Parathyroid adenoma (tissue), 2 donors: ENCODE results near the gene EPS8L1.
"Not testable (repeated sequence)": the region's sequence is repeated elsewhere in the genome, so short reads cannot be mapped to it uniquely, and the experiment has no call there.

ENCODE experiments used
- H2AFZ ChIP-seq: fragments of 300-600 bp; sonication (generic); one replicate; pipeline ENCODE4 v1.7.0; 2017; ENCODE audit warnings: antibody characterized with exemption, mild to moderate bottlenecking
- H3K27ac ChIP-seq: fragments of 300-600 bp; sonication (generic); one replicate; pipeline ENCODE4 v1.7.0; 2017
- H3K27me3 ChIP-seq: fragments of 300-600 bp; sonication (generic); one replicate; pipeline ENCODE4 v1.7.0; 2017; ENCODE audit warnings: low read length; ENCODE audit not compliant: control insufficient read depth, insufficient read depth
- H3K36me3 ChIP-seq: fragments of 300-600 bp; sonication (generic); one replicate; pipeline ENCODE4 v1.7.0; 2017; ENCODE audit warnings: low read length; ENCODE audit not compliant: control insufficient read depth, insufficient read depth
- H3K4me1 ChIP-seq: fragments of 300-600 bp; sonication (generic); one replicate; pipeline ENCODE4 v1.7.0; 2017; ENCODE audit warnings: control low read depth
- H3K4me2 ChIP-seq: fragments of 300-600 bp; sonication (generic); one replicate; pipeline ENCODE4 v1.7.0; 2017; ENCODE audit warnings: low read length
- H3K4me3 ChIP-seq: fragments of 300-600 bp; sonication (generic); one replicate; pipeline ENCODE4 v1.7.0; 2017; ENCODE audit warnings: low read depth, low read length
- H3K79me2 ChIP-seq: fragments of 300-600 bp; sonication (generic); one replicate; pipeline ENCODE4 v1.7.0; 2017; ENCODE audit warnings: control low read depth
- H3K9ac ChIP-seq: fragments of 300-600 bp; sonication (generic); one replicate; pipeline ENCODE4 v1.7.0; 2017; ENCODE audit warnings: mild to moderate bottlenecking
- H3K9me3 ChIP-seq: fragments of 300-600 bp; sonication (generic); one replicate; pipeline ENCODE4 v1.7.0; 2017; ENCODE audit warnings: low read length; ENCODE audit not compliant: control insufficient read depth
- TF ChIP-seq, protein P1 (sequence below): fragments of 300-600 bp; sonication (generic); IDR thresholded peaks from one replicate; pipeline ENCODE4 v1.7.0; 2017; ENCODE audit warnings: antibody characterized with exemption, mild to moderate bottlenecking
- donor health status: primary hyperparathyroidism.

EPS8L1 gene

GRCh38 chr19:55032170-55032800, 43.4 kb upstream of the EPS8L1 start:
- Histone ChIP-seq H3K4me1 (no peaks in the 10 kb centered on the region), H3K27me3 (no peaks in the 10 kb centered on the region), H3K9me3 (no peaks in the 10 kb centered on the region), H3K27ac (no peak overlapping the region), H2AFZ (no peak overlapping the region), H3K4me3 (no peak overlapping the region), H3K79me2 (no peaks in the 10 kb centered on the region), H3K36me3 (no peaks in the 10 kb centered on the region), H3K4me2 (no peak overlapping the region), H3K9ac (no peak overlapping the region)
- TF ChIP-seq, protein P1, sequence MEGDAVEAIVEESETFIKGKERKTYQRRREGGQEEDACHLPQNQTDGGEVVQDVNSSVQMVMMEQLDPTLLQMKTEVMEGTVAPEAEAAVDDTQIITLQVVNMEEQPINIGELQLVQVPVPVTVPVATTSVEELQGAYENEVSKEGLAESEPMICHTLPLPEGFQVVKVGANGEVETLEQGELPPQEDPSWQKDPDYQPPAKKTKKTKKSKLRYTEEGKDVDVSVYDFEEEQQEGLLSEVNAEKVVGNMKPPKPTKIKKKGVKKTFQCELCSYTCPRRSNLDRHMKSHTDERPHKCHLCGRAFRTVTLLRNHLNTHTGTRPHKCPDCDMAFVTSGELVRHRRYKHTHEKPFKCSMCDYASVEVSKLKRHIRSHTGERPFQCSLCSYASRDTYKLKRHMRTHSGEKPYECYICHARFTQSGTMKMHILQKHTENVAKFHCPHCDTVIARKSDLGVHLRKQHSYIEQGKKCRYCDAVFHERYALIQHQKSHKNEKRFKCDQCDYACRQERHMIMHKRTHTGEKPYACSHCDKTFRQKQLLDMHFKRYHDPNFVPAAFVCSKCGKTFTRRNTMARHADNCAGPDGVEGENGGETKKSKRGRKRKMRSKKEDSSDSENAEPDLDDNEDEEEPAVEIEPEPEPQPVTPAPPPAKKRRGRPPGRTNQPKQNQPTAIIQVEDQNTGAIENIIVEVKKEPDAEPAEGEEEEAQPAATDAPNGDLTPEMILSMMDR: no peak

DNA sequence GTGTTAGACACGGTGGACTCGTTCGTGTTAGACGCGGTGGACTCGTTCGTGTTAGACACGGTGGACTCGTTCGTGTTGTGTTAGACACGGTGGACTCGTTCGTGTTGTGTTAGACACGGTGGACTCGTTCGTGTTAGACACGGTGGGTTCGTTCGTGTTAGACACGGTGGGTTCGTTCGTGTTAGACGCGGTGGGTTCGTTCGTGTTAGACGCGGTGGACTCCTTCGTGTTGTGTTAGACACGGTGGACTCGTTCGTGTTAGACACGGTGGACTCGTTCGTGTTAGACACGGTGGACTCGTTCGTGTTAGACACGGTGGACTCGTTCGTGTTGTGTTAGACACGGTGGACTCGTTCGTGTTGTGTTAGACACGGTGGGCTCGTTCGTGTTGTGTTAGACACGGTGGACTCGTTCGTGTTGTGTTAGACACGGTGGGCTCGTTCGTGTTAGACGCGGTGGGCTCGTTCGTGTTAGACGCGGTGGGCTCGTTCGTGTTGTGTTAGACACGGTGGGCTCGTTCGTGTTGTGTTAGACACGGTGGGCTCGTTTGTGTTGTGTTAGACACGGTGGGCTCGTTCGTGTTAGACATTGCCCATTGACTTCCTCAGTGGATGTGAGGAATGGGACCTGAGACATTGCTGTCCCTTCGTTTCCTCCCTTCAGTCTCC, 42.6 kb upstream of the EPS8L1 start:
- not testable (repeated sequence) for H3K27me3 ChIP-seq, H2AFZ ChIP-seq, H3K9me3 ChIP-seq, H3K79me2 ChIP-seq, H3K4me1 ChIP-seq, H3K4me2 ChIP-seq, H3K4me3 ChIP-seq, H3K27ac ChIP-seq, H3K9ac ChIP-seq, H3K36me3 ChIP-seq

- no peaks in the 10 kb centered on the region for H3K79me2 ChIP-seq
- H3K4me1 ChIP-seq: no peaks in the 10 kb centered on the region
- H3K9me3 ChIP-seq: no peaks in the 10 kb centered on the region
- no peak overlapping the region for H3K9ac ChIP-seq
- TF ChIP-seq, protein P1: no peak
- H3K27ac ChIP-seq: no peak overlapping the region
- H3K36me3 ChIP-seq: no peaks in the 10 kb centered on the region
- H2AFZ ChIP-seq: no peak overlapping the region
- H3K27me3 ChIP-seq: no peaks in the 10 kb centered on the region
- no peak overlapping the region for H3K4me3 ChIP-seq
- H3K4me2 ChIP-seq: no peak overlapping the region
Measured at GRCh38 chr19:55034751-55035150, 40.9 kb upstream of the EPS8L1 start.

GRCh38 chr19:55036058-55036457, 39.6 kb upstream of the EPS8L1 start:
- no peak overlapping the region for H3K27ac ChIP-seq
- no peaks in the 10 kb centered on the region for H3K27me3 ChIP-seq
- no peaks in the 10 kb centered on the region for H3K79me2 ChIP-seq
- no peak overlapping the region for H3K9ac ChIP-seq
- H3K4me2 ChIP-seq: no peak overlapping the region
- H3K4me1 ChIP-seq: no peaks in the 10 kb centered on the region
- H3K9me3 ChIP-seq: no peaks in the 10 kb centered on the region
- TF ChIP-seq, protein P1: no peak
- H2AFZ ChIP-seq: no peak overlapping the region
- H3K4me3 ChIP-seq: no peak overlapping the region
- no peaks in the 10 kb centered on the region for H3K36me3 ChIP-seq

GRCh38 chr19:55037603-55038002, 38.1 kb upstream of the EPS8L1 start:
- not testable (repeated sequence) for H3K4me2 ChIP-seq, H3K27ac ChIP-seq, H3K9me3 ChIP-seq, H2AFZ ChIP-seq, H3K4me1 ChIP-seq, H3K9ac ChIP-seq, H3K27me3 ChIP-seq, H3K79me2 ChIP-seq, H3K36me3 ChIP-seq, H3K4me3 ChIP-seq

DNA sequence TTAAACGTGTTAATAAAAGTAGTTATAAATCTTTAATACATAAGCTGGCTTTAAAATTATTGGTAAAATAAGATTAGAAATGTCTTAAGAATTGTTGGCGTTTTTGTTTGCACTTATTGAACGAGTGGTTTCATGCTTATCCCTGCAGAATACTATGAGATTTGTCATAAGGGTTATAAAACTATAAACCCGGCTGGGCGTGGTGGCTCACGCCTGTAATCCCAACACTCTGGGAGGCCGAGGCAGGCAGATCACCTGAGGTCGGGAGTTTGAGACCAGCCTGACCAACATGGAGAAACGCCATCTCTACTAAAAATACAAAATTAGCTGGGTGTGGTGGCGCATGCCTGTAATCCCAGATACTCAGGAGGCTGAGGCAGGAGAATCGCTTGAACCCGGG, 35.0 kb upstream of the EPS8L1 start:
- H3K4me1 ChIP-seq, H3K27ac ChIP-seq, H3K9ac ChIP-seq, H3K4me2 ChIP-seq, H3K27me3 ChIP-seq, H3K4me3 ChIP-seq, H3K9me3 ChIP-seq, H3K36me3 ChIP-seq, H2AFZ ChIP-seq, H3K79me2 ChIP-seq: not testable (repeated sequence)
